ENCODE measurements around the gene ITGB3.

Gene ITGB3

DNA sequence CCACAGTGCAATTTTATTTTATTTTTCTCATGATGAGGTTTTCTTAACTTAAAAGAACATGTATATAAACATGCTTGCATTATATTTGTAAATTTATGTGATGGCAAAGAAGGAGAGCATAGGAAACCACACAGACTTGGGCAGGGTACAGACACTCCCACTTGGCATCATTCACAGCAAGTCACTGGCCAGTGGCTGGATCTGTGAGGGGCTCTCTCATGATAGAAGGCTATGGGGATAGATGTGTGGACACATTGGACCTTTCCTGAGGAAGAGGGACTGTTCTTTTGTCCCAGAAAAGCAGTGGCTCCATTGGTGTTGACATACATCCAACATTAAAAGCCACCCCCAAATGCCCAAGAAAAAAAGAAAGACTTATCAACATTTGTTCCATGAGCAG lies 57.8 kb downstream of the ITGB3 start:
- no peak for TF ChIP-seq CTCF (IDR thresholded peaks at IDR 0.05; ENCODE audit: borderline replicate concordance, insufficient read depth, low read depth, low read length)
- H3K4me3 ChIP-seq (ENCODE audit: low read depth, low read length) = no peak overlapping the region

DNA sequence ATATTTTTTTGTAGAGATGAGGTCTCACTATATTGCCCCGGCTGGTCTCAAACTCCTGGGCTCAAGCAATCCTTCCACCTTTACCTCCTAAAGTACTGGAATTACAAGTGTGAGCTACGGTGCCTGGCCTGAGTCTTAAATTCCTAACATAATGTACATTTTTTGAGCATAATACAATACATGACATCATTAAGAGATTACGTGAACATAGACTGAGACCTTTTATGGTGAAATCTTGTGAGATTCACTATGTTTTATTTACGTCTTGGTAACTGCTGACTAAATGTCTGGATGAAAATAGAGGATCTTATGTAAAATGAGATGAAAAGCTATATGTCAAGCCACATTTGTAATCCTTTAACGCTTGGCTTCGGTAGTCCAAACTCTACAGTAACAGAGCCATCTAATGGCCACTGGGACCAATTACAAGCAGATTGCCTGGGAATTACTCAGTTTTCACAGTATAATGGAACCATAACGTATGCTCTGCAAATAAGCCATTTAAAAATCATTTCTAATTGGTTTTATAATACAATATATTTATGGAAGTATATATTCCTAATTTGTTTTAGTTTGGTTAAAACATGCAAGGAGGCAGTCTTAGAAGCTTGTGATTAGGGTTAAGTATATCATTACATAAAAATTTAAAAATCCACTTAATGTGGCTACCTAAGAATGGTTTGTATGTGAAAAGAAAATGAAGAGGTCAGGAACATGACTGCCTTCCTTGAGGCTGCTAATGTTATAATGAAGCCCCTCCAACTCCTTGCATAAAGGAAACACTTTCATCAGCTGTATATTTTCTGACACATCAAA lies 62.0 kb downstream of the ITGB3 start:
- TF ChIP-seq CTCF (IDR thresholded peaks at IDR 0.05; ENCODE audit: borderline replicate concordance, insufficient read depth, low read depth, low read length) = peak; percentile 57; the same call in 1 of the 2 replicates
- no peak overlapping the region for H3K4me3 ChIP-seq (ENCODE audit: low read depth, low read length)

GRCh38 chr17:47316311-47316710 lies 62.7 kb downstream of the ITGB3 start:
- TF ChIP-seq CTCF (IDR thresholded peaks at IDR 0.05; ENCODE audit: borderline replicate concordance, insufficient read depth, low read depth, low read length) = no peak
- no peak overlapping the region for H3K4me3 ChIP-seq (ENCODE audit: low read depth, low read length)

- no peak overlapping the region for H3K4me3 ChIP-seq (ENCODE audit: low read depth, low read length)
- no peak for TF ChIP-seq CTCF (IDR thresholded peaks at IDR 0.05; ENCODE audit: borderline replicate concordance, insufficient read depth, low read depth, low read length)
Measured at GRCh38 chr17:47317119-47317518, 63.5 kb downstream of the ITGB3 start.

- no peak for TF ChIP-seq CTCF (IDR thresholded peaks at IDR 0.05; ENCODE audit: borderline replicate concordance, insufficient read depth, low read depth, low read length)
- no peak overlapping the region for H3K4me3 ChIP-seq (ENCODE audit: low read depth, low read length)
Measured at GRCh38 chr17:47318197-47318918, 64.7 kb downstream of the ITGB3 start.

DNA sequence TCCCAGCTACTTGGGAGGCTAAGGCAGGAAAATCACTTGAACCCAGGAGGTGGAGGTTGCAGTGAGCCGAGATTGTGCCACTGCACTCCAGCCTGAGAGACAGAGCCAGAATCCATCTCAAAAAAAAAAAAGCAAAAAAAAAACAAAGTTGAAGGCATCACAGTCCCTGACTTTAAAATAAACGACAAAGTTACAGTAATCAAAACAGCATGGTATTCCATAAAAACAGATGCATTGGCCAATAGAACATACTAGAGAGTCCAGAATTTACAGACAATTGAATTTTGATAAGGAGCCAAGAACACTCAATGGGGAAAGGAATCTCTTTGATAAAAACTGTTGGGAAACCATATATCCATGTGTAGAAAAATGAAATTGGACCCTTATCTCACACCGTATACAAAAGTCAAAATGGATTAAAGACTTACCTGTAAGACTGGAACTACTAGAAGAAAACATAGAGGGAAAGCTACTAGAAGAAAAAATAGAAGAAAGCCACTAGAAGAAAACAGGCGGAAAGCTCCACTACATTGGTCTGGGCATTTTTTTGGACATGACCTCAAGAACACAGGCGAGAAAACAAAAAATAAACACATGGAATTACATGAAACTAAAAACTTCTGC lies 67.4 kb downstream of the ITGB3 start:
- TF ChIP-seq CTCF (IDR thresholded peaks at IDR 0.05; ENCODE audit: borderline replicate concordance, insufficient read depth, low read depth, low read length) = no peak
- H3K4me3 ChIP-seq (ENCODE audit: low read depth, low read length) = no peak overlapping the region
